ENCODE data around the gene PIRT.

Gene PIRT

DNA sequence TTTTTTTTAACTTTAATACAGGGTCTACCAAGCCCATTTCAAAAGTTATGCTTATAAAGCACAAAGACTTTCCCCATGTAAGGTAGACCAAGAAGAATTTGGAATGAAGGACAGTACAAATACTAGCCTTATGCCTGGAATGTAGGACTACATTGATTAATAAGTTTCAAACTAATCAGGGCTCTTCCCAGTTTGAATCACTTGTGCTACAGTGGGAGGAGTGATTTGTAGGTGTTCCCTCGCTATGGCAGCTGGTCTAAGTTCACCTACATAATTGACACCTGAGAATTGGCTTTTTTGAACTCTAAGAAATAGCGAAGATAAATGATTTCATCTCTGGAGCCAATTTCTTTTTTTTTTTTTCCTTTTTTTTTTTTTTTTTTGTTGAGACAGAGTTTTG lies 52.6 kb downstream of the PIRT start:
- DNase-seq, result no peak

DNA sequence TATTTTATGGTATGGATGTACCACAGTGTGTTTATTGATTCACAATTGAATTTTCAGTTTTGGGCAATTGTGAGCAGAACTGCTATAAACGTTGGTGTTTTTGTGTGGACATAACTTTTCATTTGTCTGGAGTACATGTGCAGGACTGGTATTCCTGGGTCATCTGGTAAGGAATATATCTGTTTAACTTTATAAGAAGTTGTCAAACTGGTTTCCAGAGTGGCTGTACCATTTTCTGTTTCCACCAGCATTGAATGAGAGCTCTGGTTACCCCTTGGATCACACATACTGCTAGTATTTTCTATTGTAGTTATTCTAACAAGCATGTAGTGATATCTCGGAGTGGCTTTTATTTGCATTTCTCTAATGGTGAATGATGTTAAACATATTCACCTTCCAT lies 58.3 kb downstream of the PIRT start:
- no peak for DNase-seq

GRCh38 chr17:10777890-10778289 lies 60.0 kb downstream of the PIRT start:
- DNase-seq, result no peak

GRCh38 chr17:10777131-10777807 lies 60.6 kb downstream of the PIRT start:
- DNase-seq, result no peak

GRCh38 chr17:10776381-10776780 lies 61.5 kb downstream of the PIRT start:
- no peak for DNase-seq

GRCh38 chr17:10775740-10776356 lies 62.0 kb downstream of the PIRT start:
- no peak for DNase-seq

DNA sequence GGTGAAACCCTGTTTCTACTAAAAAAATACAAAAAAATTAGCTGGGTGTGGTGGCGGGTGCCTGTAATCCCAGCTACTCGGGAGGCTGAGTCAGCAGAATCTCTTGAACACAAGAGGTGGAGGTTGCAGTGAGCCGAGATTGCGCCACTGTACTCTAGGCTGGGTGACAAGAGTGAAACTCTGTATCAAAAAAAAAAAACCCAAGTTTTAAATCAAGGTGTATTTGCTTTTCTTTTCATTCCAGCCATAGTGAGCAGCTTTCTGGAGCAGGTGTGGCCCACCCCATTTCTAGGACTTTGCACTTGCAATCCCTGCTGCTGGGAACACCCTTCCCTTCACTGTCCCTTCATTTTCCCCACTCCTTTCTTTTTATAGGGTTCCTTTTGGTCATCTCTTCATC lies 62.8 kb downstream of the PIRT start:
- no peak for DNase-seq

DNA sequence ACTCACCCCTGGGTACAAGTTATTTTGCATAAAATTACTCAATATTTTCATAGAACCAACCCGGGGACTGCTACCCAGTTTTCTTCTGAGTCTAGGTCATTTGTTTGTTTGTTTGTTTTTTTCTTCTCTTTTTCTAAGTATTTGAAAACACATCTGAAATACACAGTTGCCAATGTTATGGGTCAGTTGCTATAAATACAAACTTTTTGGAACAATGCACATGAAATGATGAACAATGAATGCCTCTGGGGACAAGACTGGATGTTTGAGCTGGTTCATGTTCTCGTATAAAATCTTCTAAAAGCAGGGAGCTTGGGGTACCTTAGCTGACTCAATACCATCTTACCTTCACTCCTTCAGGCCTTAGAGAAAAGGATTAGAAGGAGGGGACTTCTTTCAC lies 64.5 kb downstream of the PIRT start:
- no peak for DNase-seq

All from activated T-cell treated with anti-CD3 and anti-CD28 coated beads, Interleukin-2, amount 50 U/mL, for 48 hours (primary cell).